HCT116 (cell line): Measurements from ENCODE around the gene CH25H. TPM values are rescaled to one million over a fixed set of nuclear protein-coding genes. Genes with fewer than 3 reads are reported as not detected.

ENCODE experiments used
- ATAC-seq: fragments of 200-7000 bp; cut with Tn5 transposase; 2 replicates; pipeline ENCODE4 v1.9.1; 2020; ENCODE audit warnings: mild to moderate bottlenecking, moderate library complexity
- BruUV-seq: library from RNA; stranded (reverse); fragments of 400-500 nt; replicated peaks from 2 replicates; lab custom pipeline; 2021; lab: Mats Ljungman, UMichigan
- CTCF ChIA-PET: fragments of 300-600 bp; sonication (Branson Sonifier 250); formaldehyde crosslinking; loops from one replicate; lab custom pipeline; 2021; ENCODE audit warnings: antibody characterized with exemption; lab: Charles Lee
- POLR2A ChIA-PET: fragments of 300-600, 350-600 bp; sonication (Branson Sonifier 250); formaldehyde crosslinking; loops from one replicate; lab custom pipeline; 2021; ENCODE audit warnings: antibody characterized with exemption; lab: Charles Lee
- RAD21 ChIA-PET, 2 experiments: fragments of 300-600 bp; sonication (Branson Sonifier 250); formaldehyde crosslinking; loops; one replicate each; lab custom pipeline; 2023; ENCODE audit warnings: low total read pairs in 2 of 2; ENCODE audit not compliant: uncharacterized antibody in 2 of 2, unreplicated experiment in 2 of 2, low non-redundant PET in 1 of 2; lab: Charles Lee
- DNase-seq: peaks from one replicate; pipeline ENCODE4 v3.0.0-alpha.2; 2010; ENCODE audit warnings: low read depth, low spot score
- H2AFZ ChIP-seq: fragments of 200-600 bp; shearing (Covaris generic), sonication (generic); 2 replicates; pipeline ENCODE4 v1.6.1; 2017; ENCODE audit warnings: low read depth, mixed run types, mixed read lengths, antibody characterized with exemption, low read length; ENCODE audit not compliant: poor library complexity, severe bottlenecking
- H3K27ac ChIP-seq: 2 replicates; pipeline ENCODE4 v1.5.1; 2012; ENCODE audit warnings: low read depth, low read length
- H3K27me3 ChIP-seq: fragments of 200-600 bp; sonication (generic); 2 replicates; pipeline ENCODE4 v1.6.1; 2016; ENCODE audit warnings: mixed run types, low read length, mixed read lengths; ENCODE audit not compliant: insufficient read depth
- H3K36me3 ChIP-seq, 2 experiments: fragments of 200-500 bp in 1 of 2; fragments of 200-600 bp in 1 of 2; sonication (Bioruptor generic) in 1 of 2; sonication (generic) in 1 of 2; 2 replicates each; pipeline versions ENCODE4 v1.5.1 to v1.6.1; 2014 to 2016; ENCODE audit warnings: low read length in 2 of 2, inconsistent platforms in 1 of 2, mixed read lengths in 1 of 2, mixed run types in 1 of 2; ENCODE audit not compliant: insufficient read depth in 2 of 2, control insufficient read depth in 1 of 2
- H3K4me1 ChIP-seq, 2 experiments: fragments of 200-600 bp in 1 of 2; sonication (generic) in 1 of 2; 2 replicates each; pipeline versions ENCODE4 v1.5.1 to v1.6.1; 2012 to 2017; ENCODE audit warnings: low read length in 2 of 2, inconsistent platforms in 1 of 2, mild to moderate bottlenecking in 1 of 2, mixed read lengths in 1 of 2, mixed run types in 1 of 2, moderate library complexity in 1 of 2; ENCODE audit not compliant: insufficient read depth in 2 of 2, control insufficient read depth in 1 of 2
- H3K4me2 ChIP-seq: fragments of 200-600 bp; sonication (generic); 2 replicates; pipeline ENCODE4 v1.6.1; 2017; ENCODE audit warnings: mixed run types, low read length, mixed read lengths
- H3K4me3 ChIP-seq, 2 experiments: fragments of 200-600 bp in 1 of 2; sonication (generic) in 1 of 2; replicated peaks in 1 of 2; 2 replicates each; pipeline ENCODE4 v1.5.1; 2011 to 2016; ENCODE audit warnings: low read length in 2 of 2, control low read depth in 1 of 2, low read depth in 1 of 2, mild to moderate bottlenecking in 1 of 2, mixed read lengths in 1 of 2, mixed run types in 1 of 2
- H3K79me2 ChIP-seq: fragments of 200-600 bp; sonication (generic); 2 replicates; pipeline ENCODE4 v1.6.1; 2017; ENCODE audit warnings: mild to moderate bottlenecking, mixed run types, low read length, moderate library complexity, mixed read lengths; ENCODE audit not compliant: insufficient read depth
- H3K9ac ChIP-seq: fragments of 200-600 bp; sonication (generic); 2 replicates; pipeline ENCODE4 v1.6.1; 2016; ENCODE audit warnings: low read length, mixed read lengths
- H3K9me2 ChIP-seq: fragments of 200-600 bp; sonication (generic), shearing (Covaris generic); 2 replicates; pipeline ENCODE4 v1.6.1; 2017; ENCODE audit warnings: mixed run types, mild to moderate bottlenecking, moderate library complexity; ENCODE audit not compliant: insufficient read depth
- H3K9me3 ChIP-seq, 2 experiments: fragments of 200-500 bp in 1 of 2; fragments of 200-600 bp in 1 of 2; sonication (Bioruptor generic) in 1 of 2; sonication (generic) in 1 of 2; 2 replicates each; pipeline ENCODE4 v1.6.1; 2014 to 2017; ENCODE audit warnings: low read length in 2 of 2, mixed read lengths in 2 of 2, inconsistent platforms in 1 of 2, low read depth in 1 of 2, mild to moderate bottlenecking in 1 of 2, mixed run types in 1 of 2, moderate library complexity in 1 of 2; ENCODE audit not compliant: control insufficient read depth in 1 of 2, insufficient read depth in 1 of 2
- H4K20me1 ChIP-seq: fragments of 200-600 bp; sonication (generic), shearing (Covaris generic); 2 replicates; pipeline ENCODE4 v1.6.1; 2017; ENCODE audit warnings: mixed run types, mild to moderate bottlenecking, moderate library complexity; ENCODE audit not compliant: insufficient read depth
- CEBPB ChIP-seq: IDR thresholded peaks from 2 replicates; pipeline ENCODE4 v1.6.1; 2012; ENCODE audit warnings: low read depth
- EGR1 ChIP-seq: IDR thresholded peaks from 2 replicates; pipeline ENCODE4 v1.6.1; 2012; ENCODE audit warnings: low read depth
- ELF1 ChIP-seq: IDR thresholded peaks from 2 replicates; pipeline ENCODE4 v1.6.1; 2012; ENCODE audit warnings: low read depth, borderline replicate concordance
- EZH2phosphoT487 ChIP-seq: fragments of 200-600 bp; IDR thresholded peaks from 2 replicates; pipeline ENCODE4 v1.6.1; 2018; ENCODE audit warnings: antibody characterized with exemption, borderline replicate concordance
- SIN3A ChIP-seq: IDR thresholded peaks from 2 replicates; pipeline ENCODE4 v1.6.1; 2012; ENCODE audit warnings: low read depth
- SRF ChIP-seq: IDR thresholded peaks from 2 replicates; pipeline ENCODE4 v1.6.1; 2012; ENCODE audit warnings: low read depth
- intact Hi-C: fragments of 100-400 bp; cut with micrococcal nuclease; formaldehyde crosslinking; loops from 2 replicates; pipeline ENCODE4 v1.10.0; 2022
- total RNA-seq: library from RNA; stranded (reverse); gene quantifications from one replicate; pipeline ENCODE4 v1.2.1, GENCODE V29; 2021; ENCODE audit not compliant: unreplicated experiment
- TF ChIP-seq, protein P1 (sequence below), 3 experiments: fragments of 200-600 bp in 1 of 3; sonication (generic) in 1 of 3; IDR thresholded peaks in 2 of 3; conservative IDR thresholded peaks in 1 of 3; 2 replicates each; pipeline ENCODE4 v1.5.1; 2012 to 2017; ENCODE audit warnings: low read depth in 2 of 3, low read length in 2 of 3, antibody characterized with exemption in 1 of 3, borderline replicate concordance in 1 of 3, control low read depth in 1 of 3, mild to moderate bottlenecking in 1 of 3, mixed read lengths in 1 of 3, mixed run types in 1 of 3, moderate library complexity in 1 of 3; ENCODE audit not compliant: insufficient read depth in 1 of 3
- TF ChIP-seq, protein P2 (sequence below): IDR thresholded peaks from 2 replicates; pipeline ENCODE4 v1.6.1; 2012
- TF ChIP-seq, protein P3 (sequence below): IDR thresholded peaks from 2 replicates; pipeline ENCODE4 v1.6.1; 2012; ENCODE audit warnings: low read depth

The CH25H gene
- total RNA-seq, 1 experiment from 2014 or later: not detected

GRCh38 chr10:89219513-89220218 lies 12.5 kb upstream of the CH25H start:
- CTCF ChIA-PET: interaction anchor here (1.5 to 2.7 kb wide), 2 partner anchors 285 to 287 kb away, joined by 4 to 12 read pairs; no protein-coding TSS in a partner anchor
- Histone ChIP-seq H3K4me2 (no peak overlapping the region), H3K9ac (no peak overlapping the region), H3K4me1 (peaks cover 4 to 5% of the 10 kb centered on the region in 2 experiments; a peak in 2 of 4 replicates), H4K20me1 (no peaks in the 10 kb centered on the region), H3K4me3 (no peak overlapping the region), H3K27me3 (no peaks in the 10 kb centered on the region), H2AFZ (no peak overlapping the region), H3K79me2 (no peaks in the 10 kb centered on the region), H3K36me3 (no peaks in the 10 kb centered on the region), H3K9me3 (no peaks in the 10 kb centered on the region), H3K27ac (no peak overlapping the region), H3K9me2 (no peaks in the 10 kb centered on the region)
- intact Hi-C loops: no loop called here
- no peak for DNase-seq
- POLR2A ChIA-PET: no interaction called here
- ATAC-seq: no peak
- RAD21 ChIA-PET: no interaction called here
- TF ChIP-seq ELF1: no peak
- TF ChIP-seq CEBPB: no peak
- no peak for TF ChIP-seq SIN3A
- no peak for TF ChIP-seq SRF
- TF ChIP-seq EZH2phosphoT487: no peak
- no peak for TF ChIP-seq EGR1
- TF ChIP-seq, protein P1, sequence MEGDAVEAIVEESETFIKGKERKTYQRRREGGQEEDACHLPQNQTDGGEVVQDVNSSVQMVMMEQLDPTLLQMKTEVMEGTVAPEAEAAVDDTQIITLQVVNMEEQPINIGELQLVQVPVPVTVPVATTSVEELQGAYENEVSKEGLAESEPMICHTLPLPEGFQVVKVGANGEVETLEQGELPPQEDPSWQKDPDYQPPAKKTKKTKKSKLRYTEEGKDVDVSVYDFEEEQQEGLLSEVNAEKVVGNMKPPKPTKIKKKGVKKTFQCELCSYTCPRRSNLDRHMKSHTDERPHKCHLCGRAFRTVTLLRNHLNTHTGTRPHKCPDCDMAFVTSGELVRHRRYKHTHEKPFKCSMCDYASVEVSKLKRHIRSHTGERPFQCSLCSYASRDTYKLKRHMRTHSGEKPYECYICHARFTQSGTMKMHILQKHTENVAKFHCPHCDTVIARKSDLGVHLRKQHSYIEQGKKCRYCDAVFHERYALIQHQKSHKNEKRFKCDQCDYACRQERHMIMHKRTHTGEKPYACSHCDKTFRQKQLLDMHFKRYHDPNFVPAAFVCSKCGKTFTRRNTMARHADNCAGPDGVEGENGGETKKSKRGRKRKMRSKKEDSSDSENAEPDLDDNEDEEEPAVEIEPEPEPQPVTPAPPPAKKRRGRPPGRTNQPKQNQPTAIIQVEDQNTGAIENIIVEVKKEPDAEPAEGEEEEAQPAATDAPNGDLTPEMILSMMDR (IDR thresholded peaks at IDR 0.05 in 2 of 3, conservative IDR thresholded peaks at IDR 0.05 in 1 of 3; ENCODE audit: borderline replicate concordance in 1 of 3, insufficient read depth in 1 of 3, low read depth in 2 of 3, low read length in 2 of 3): no peak
- TF ChIP-seq, protein P2, sequence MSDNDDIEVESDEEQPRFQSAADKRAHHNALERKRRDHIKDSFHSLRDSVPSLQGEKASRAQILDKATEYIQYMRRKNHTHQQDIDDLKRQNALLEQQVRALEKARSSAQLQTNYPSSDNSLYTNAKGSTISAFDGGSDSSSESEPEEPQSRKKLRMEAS: no peak
- TF ChIP-seq, protein P3, sequence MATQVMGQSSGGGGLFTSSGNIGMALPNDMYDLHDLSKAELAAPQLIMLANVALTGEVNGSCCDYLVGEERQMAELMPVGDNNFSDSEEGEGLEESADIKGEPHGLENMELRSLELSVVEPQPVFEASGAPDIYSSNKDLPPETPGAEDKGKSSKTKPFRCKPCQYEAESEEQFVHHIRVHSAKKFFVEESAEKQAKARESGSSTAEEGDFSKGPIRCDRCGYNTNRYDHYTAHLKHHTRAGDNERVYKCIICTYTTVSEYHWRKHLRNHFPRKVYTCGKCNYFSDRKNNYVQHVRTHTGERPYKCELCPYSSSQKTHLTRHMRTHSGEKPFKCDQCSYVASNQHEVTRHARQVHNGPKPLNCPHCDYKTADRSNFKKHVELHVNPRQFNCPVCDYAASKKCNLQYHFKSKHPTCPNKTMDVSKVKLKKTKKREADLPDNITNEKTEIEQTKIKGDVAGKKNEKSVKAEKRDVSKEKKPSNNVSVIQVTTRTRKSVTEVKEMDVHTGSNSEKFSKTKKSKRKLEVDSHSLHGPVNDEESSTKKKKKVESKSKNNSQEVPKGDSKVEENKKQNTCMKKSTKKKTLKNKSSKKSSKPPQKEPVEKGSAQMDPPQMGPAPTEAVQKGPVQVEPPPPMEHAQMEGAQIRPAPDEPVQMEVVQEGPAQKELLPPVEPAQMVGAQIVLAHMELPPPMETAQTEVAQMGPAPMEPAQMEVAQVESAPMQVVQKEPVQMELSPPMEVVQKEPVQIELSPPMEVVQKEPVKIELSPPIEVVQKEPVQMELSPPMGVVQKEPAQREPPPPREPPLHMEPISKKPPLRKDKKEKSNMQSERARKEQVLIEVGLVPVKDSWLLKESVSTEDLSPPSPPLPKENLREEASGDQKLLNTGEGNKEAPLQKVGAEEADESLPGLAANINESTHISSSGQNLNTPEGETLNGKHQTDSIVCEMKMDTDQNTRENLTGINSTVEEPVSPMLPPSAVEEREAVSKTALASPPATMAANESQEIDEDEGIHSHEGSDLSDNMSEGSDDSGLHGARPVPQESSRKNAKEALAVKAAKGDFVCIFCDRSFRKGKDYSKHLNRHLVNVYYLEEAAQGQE: no peak
- no TSS peak for BruUV-seq
